A549 (cell line): ENCODE data around the gene DVL2. TPM values are rescaled to one million over a fixed set of nuclear protein-coding genes. Genes with fewer than 3 reads are reported as not detected.

Source experiments
- ATAC-seq, 2 experiments: fragments of 200-7000 bp in 1 of 2; fragments of >200 bp in 1 of 2; cut with Nextera tagmentation in 1 of 2; cut with Tn5 transposase in 1 of 2; 3 replicates each; pipeline versions ENCODE4 v1.8.0 to v1.9.1; 2018 to 2020; ENCODE audit warnings: mild to moderate bottlenecking in 1 of 2, moderate library complexity in 1 of 2
- CTCF ChIA-PET: fragments of 300-600 bp; sonication (Branson Sonifier 250); formaldehyde crosslinking; extraction: SDS; loops from one replicate; lab custom pipeline; 2021; ENCODE audit warnings: antibody characterized with exemption, inconsistent platforms; lab: Yijun Ruan, JAX
- POLR2A ChIA-PET: fragments of 350-600 bp; formaldehyde crosslinking; extraction: SDS; loops from one replicate; lab custom pipeline; 2021; ENCODE audit warnings: antibody characterized with exemption, inconsistent platforms; lab: Yijun Ruan, JAX
- DNase-seq, 2 experiments: peaks; one replicate each; pipeline versions ENCODE4 v3.0.0 to v3.0.0-alpha.2; 2011 to 2016; ENCODE audit warnings: low read depth in 1 of 2, low spot score in 1 of 2
- FAIRE-seq: peaks from 2 replicates; lab custom pipeline; 2011; peaks lifted over from hg19 to GRCh38; lab: Jason Lieb, UNC
- H3K27ac ChIP-seq, 2 experiments: fragments of >200 bp; sonication (Bioruptor Twin); formaldehyde crosslinking; 3 replicates each; pipeline ENCODE4 v1.5.1; 2016 to 2017
- H3K4me1 ChIP-seq: fragments of >200 bp; sonication (Bioruptor Twin); formaldehyde crosslinking; 3 replicates; pipeline ENCODE4 v1.6.1; 2016
- H3K4me2 ChIP-seq: fragments of >200 bp; sonication (Bioruptor Twin); formaldehyde crosslinking; 3 replicates; pipeline ENCODE4 v1.6.1; 2016
- H3K4me3 ChIP-seq: fragments of >200 bp; sonication (Bioruptor Twin); formaldehyde crosslinking; 3 replicates; pipeline ENCODE4 v1.5.1; 2016
- H3K9me3 ChIP-seq: fragments of >200 bp; sonication (Bioruptor Twin); formaldehyde crosslinking; 3 replicates; pipeline ENCODE4 v1.6.1; 2016
- CEBPB ChIP-seq, 2 experiments: fragments of >200 bp in 1 of 2; sonication (Bioruptor Twin) in 1 of 2; formaldehyde crosslinking in 1 of 2; IDR thresholded peaks; 2 replicates each; pipeline ENCODE4 v1.6.1; 2012 to 2016
- CHD2 ChIP-seq: fragments of 150-350 bp; IDR thresholded peaks from 2 replicates; pipeline ENCODE4 v1.6.1; 2014; ENCODE audit warnings: low read length; ENCODE audit not compliant: partially characterized antibody
- E2F6 ChIP-seq: IDR thresholded peaks from 2 replicates; pipeline ENCODE4 v1.6.1; 2012; ENCODE audit warnings: low read depth, borderline replicate concordance
- EHF ChIP-seq: fragments of 250-450 bp; sonication (Bioruptor Pico); IDR thresholded peaks from 2 replicates; pipeline ENCODE4 v1.5.0; 2020; ENCODE audit warnings: mild to moderate bottlenecking
- EHMT2 ChIP-seq: fragments of 200-600 bp; sonication (generic); IDR thresholded peaks from 2 replicates; pipeline ENCODE4 v1.6.1; 2016; ENCODE audit warnings: antibody characterized with exemption, low read depth, mild to moderate bottlenecking, moderate library complexity
- EP300 ChIP-seq, 2 experiments: fragments of >200 bp; sonication (Bioruptor Twin); formaldehyde crosslinking; IDR thresholded peaks; 2 replicates in 1 of 2; 3 replicates in 1 of 2; pipeline ENCODE4 v1.6.1; 2016 to 2017
- FOSB ChIP-seq: fragments of 250-450 bp; sonication (Bioruptor Pico); IDR thresholded peaks from 2 replicates; pipeline ENCODE4 v1.5.0; 2020; ENCODE audit warnings: mild to moderate bottlenecking, moderate library complexity
- FOXS1 ChIP-seq: fragments of 250-450 bp; sonication (Bioruptor Pico); IDR thresholded peaks from 2 replicates; pipeline ENCODE4 v1.5.0; 2020; ENCODE audit warnings: mild to moderate bottlenecking, moderate library complexity
- GATA3 ChIP-seq: IDR thresholded peaks from 2 replicates; pipeline ENCODE4 v1.6.1; 2012; ENCODE audit warnings: borderline replicate concordance
- HDAC2 ChIP-seq: fragments of 200-600 bp; sonication (generic); IDR thresholded peaks from 2 replicates; pipeline ENCODE4 v1.6.1; 2016
- HOXA7 ChIP-seq: fragments of 250-450 bp; sonication (Bioruptor Pico); IDR thresholded peaks from 2 replicates; pipeline ENCODE4 v1.5.0; 2020; ENCODE audit warnings: mild to moderate bottlenecking, moderate library complexity
- HOXB13 ChIP-seq: fragments of 250-450 bp; sonication (Bioruptor Pico); IDR thresholded peaks from 2 replicates; pipeline ENCODE4 v1.5.0; 2020; ENCODE audit warnings: low read depth, mild to moderate bottlenecking, moderate library complexity
- JUN ChIP-seq, 2 experiments: fragments of >200 bp; sonication (Bioruptor Twin); formaldehyde crosslinking; IDR thresholded peaks; 2 replicates in 1 of 2; 3 replicates in 1 of 2; pipeline ENCODE4 v1.6.1; 2016 to 2017
- JUNB ChIP-seq: fragments of >200 bp; sonication (Bioruptor Twin); formaldehyde crosslinking; IDR thresholded peaks from 2 replicates; pipeline ENCODE4 v1.6.1; 2016
- MAZ ChIP-seq: fragments of 150-350 bp; IDR thresholded peaks from 2 replicates; pipeline ENCODE4 v1.6.1; 2014; ENCODE audit warnings: antibody characterized with exemption, low read depth, low read length, borderline replicate concordance
- MYC ChIP-seq: IDR thresholded peaks from 2 replicates; pipeline ENCODE4 v1.6.1; 2012; ENCODE audit warnings: mild to moderate bottlenecking, inconsistent platforms, low read length, improper control_type of control experiment, borderline replicate concordance
- NFE2L2 ChIP-seq: fragments of 150-350 bp; conservative IDR thresholded peaks from 2 replicates; pipeline ENCODE4 v1.6.1; 2014; ENCODE audit warnings: low read length
- NPAS2 ChIP-seq: fragments of 250-450 bp; sonication (Bioruptor Pico); IDR thresholded peaks from 2 replicates; pipeline ENCODE4 v1.8.0; 2022; ENCODE audit warnings: mild to moderate bottlenecking, moderate library complexity, borderline replicate concordance
- POLR2A ChIP-seq: IDR thresholded peaks from 2 replicates; pipeline ENCODE4 v1.6.1; 2012; ENCODE audit warnings: mild to moderate bottlenecking, low read length
- RAD21 ChIP-seq, 2 experiments: fragments of >200 bp in 1 of 2; sonication (Bioruptor Twin) in 1 of 2; formaldehyde crosslinking in 1 of 2; IDR thresholded peaks in 1 of 2; conservative IDR thresholded peaks in 1 of 2; 2 replicates in 1 of 2; 3 replicates in 1 of 2; pipeline ENCODE4 v1.6.1; 2012 to 2018; ENCODE audit warnings: inconsistent platforms in 1 of 2
- RCOR1 ChIP-seq: fragments of 150-350 bp; IDR thresholded peaks from 2 replicates; pipeline ENCODE4 v1.6.1; 2014; ENCODE audit warnings: antibody characterized with exemption, low read length, low read depth
- REST ChIP-seq: fragments of 200-600 bp; sonication (generic); IDR thresholded peaks from 2 replicates; pipeline ENCODE4 v1.6.1; 2016; ENCODE audit warnings: antibody characterized with exemption, mild to moderate bottlenecking, moderate library complexity
- SMC3 ChIP-seq: fragments of >200 bp; sonication (Bioruptor Twin); formaldehyde crosslinking; IDR thresholded peaks from 3 replicates; pipeline ENCODE4 v1.6.1; 2018; ENCODE audit warnings: inconsistent platforms
- SREBF2 ChIP-seq: fragments of 450-650 bp; IDR thresholded peaks from 2 replicates; pipeline ENCODE4 v1.6.1; 2014; ENCODE audit warnings: mild to moderate bottlenecking, moderate library complexity
- ZNF302 ChIP-seq: fragments of 250-450 bp; sonication (Bioruptor Pico); IDR thresholded peaks from 2 replicates; pipeline ENCODE4 v1.9.0; 2021; ENCODE audit warnings: inconsistent platforms, mild to moderate bottlenecking, moderate library complexity
- ZSCAN20 ChIP-seq: fragments of 250-450 bp; sonication (Bioruptor Pico); IDR thresholded peaks from 2 replicates; pipeline ENCODE4 v1.8.0; 2022; ENCODE audit warnings: mild to moderate bottlenecking, moderate library complexity
- WGBS: methylation state at CpG from one replicate; pipeline ENCODE4 v1.1.6; 2017; ENCODE audit errors: missing lambda C conversion rate; 5-methylcytosine and 5-hydroxymethylcytosine counted together
- polyA plus RNA-seq, 4 experiments: library from polyadenylated mRNA; depleted of rRNA in 3 of 4; stranded (reverse); fragments of >200 nt; fragmentation: RNase III in 1 of 4; extraction: RNeasy Plus Mini Kit Qiagen cat#74134 plus additional on column Dnase treatment in 1 of 4; gene quantifications; 2 replicates in 3 of 4; 3 replicates in 1 of 4; pipeline ENCODE4 v1.2.3, GENCODE V29; 2011 to 2017
- TF ChIP-seq, protein P1 (sequence below): fragments of 250-450 bp; sonication (Bioruptor Pico); IDR thresholded peaks from 2 replicates; pipeline ENCODE4 v1.5.0; 2021; ENCODE audit warnings: mild to moderate bottlenecking, moderate library complexity, borderline replicate concordance
- TF ChIP-seq, protein P2 (sequence below): IDR thresholded peaks from 2 replicates; pipeline ENCODE4 v1.6.1; 2012

DVL2 gene
- polyA plus RNA-seq, 2 of the 4 experiments (the other 2 are of a cell fraction) = 5.7 to 40.4 TPM

- H3K4me3 ChIP-seq = peak overlapping the region; percentile 99
- H3K4me1 ChIP-seq = peaks cover 28% of the 10 kb centered on the region
- POLR2A ChIA-PET = no interaction called here
- H3K4me2 ChIP-seq = peak overlapping the region; percentile 93
- no peaks in the 10 kb centered on the region for H3K9me3 ChIP-seq
- TF ChIP-seq NFE2L2 (no peak), EHF (no peak), JUNB (no peak), CHD2 (no peak), ZSCAN20 (no peak), SREBF2 (no peak), HOXB13 (CRISPR knock-in tag) (no peak), JUN (IDR thresholded peaks at IDR 0.05) (no peak), FOXS1 (CRISPR knock-in tag) (no peak), CEBPB (IDR thresholded peaks at IDR 0.05) (no peak), HDAC2 (no peak), EHMT2 (no peak), ZNF302 (CRISPR knock-in tag) (no peak), FOSB (CRISPR knock-in tag) (no peak), NPAS2 (CRISPR knock-in tag) (no peak), RAD21 (conservative IDR thresholded peaks at IDR 0.05 in 1 of 2, IDR thresholded peaks at IDR 0.05 in 1 of 2) (no peak), SMC3 (no peak), HOXA7 (no peak)
- ATAC-seq (no peak), DNase-seq (no peak), FAIRE-seq (no peak)
- peak overlapping the region; percentile 96 to 99; a peak in 5 of 6 replicates for H3K27ac ChIP-seq
- WGBS = 92% methylated on average over 7 of the region's 7 CpGs
- CTCF ChIA-PET = interaction anchor here (0.8 to 4.6 kb wide), 8 partner anchors 10 to 204 kb away, joined by 3 to 29 read pairs (median 4); partner anchors contain the start of gene SLC2A4
Observed at GRCh38 chr17:7249830-7250229, 15.5 kb upstream of the DVL2 start.

- no peak overlapping the region for H3K4me3 ChIP-seq
- ChIA-PET CTCF (interaction anchor here (0.8 to 4.6 kb wide), 8 partner anchors 8 to 204 kb away, joined by 3 to 29 read pairs (median 4); partner anchors contain the start of gene SLC2A4), POLR2A (no interaction called here)
Observed at GRCh38 chr17:7249214-7249613, 14.9 kb upstream of the DVL2 start.

DNA sequence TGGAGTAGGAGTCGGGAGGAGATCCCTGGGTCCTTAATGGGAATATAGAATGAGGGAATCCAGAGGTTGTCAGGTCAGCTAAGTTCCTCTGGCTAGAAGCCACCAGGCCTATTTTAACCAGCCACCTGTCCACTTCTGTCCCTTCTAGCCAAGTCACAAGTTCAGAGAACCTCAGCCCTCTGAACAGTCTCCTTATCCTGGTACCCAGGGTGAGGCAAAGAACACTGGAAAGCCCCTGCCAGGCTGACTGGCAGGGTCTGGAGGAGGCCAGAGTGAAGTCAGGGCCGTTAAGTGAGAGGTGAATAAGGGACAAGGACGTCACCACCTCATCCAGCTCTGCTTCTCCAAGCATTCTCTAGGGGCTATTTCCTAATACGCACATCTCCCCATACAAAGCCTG is 14.5 kb upstream of the DVL2 start:
- Histone ChIP-seq H3K4me3 (no peak overlapping the region), H3K4me1 (peaks cover 26% of the 10 kb centered on the region), H3K27ac (peak overlapping the region in 1 of 2 experiments; percentile 2; a peak in 1 of 6 replicates), H3K4me2 (peak overlapping the region; percentile 93), H3K9me3 (no peaks in the 10 kb centered on the region)
- DNase-seq (no peak), FAIRE-seq (no peak), ATAC-seq (no peak)
- WGBS = 84% methylated on average over 4 of the region's 4 CpGs
- CTCF ChIA-PET = interaction anchor here (0.8 to 4.6 kb wide), 6 partner anchors 8 to 98 kb away, joined by 3 to 29 read pairs (median 4); partner anchors contain the start of gene SLC2A4
- POLR2A ChIA-PET = interaction anchor here (0.5 kb wide), 1 partner anchor 155 kb away, joined by 3 read pairs; the partner anchor contains the start of gene TMEM256
- TF ChIP-seq POLR2A (no peak), EHF (no peak), SMC3 (no peak), EP300 (IDR thresholded peaks at IDR 0.05) (no peak), HDAC2 (no peak), REST (no peak), RCOR1 (no peak), GATA3 (no peak)
- TF ChIP-seq, protein P1, sequence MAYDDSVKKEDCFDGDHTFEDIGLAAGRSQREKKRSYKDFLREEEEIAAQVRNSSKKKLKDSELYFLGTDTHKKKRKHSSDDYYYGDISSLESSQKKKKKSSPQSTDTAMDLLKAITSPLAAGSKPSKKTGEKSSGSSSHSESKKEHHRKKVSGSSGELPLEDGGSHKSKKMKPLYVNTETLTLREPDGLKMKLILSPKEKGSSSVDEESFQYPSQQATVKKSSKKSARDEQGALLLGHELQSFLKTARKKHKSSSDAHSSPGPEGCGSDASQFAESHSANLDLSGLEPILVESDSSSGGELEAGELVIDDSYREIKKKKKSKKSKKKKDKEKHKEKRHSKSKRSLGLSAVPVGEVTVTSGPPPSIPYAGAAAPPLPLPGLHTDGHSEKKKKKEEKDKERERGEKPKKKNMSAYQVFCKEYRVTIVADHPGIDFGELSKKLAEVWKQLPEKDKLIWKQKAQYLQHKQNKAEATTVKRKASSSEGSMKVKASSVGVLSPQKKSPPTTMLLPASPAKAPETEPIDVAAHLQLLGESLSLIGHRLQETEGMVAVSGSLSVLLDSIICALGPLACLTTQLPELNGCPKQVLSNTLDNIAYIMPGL (CRISPR knock-in tag) = no peak
- TF ChIP-seq, protein P2, sequence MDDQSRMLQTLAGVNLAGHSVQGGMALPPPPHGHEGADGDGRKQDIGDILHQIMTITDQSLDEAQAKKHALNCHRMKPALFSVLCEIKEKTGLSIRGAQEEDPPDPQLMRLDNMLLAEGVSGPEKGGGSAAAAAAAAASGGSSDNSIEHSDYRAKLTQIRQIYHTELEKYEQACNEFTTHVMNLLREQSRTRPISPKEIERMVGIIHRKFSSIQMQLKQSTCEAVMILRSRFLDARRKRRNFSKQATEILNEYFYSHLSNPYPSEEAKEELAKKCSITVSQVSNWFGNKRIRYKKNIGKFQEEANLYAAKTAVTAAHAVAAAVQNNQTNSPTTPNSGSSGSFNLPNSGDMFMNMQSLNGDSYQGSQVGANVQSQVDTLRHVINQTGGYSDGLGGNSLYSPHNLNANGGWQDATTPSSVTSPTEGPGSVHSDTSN = no peak

More at GRCh38 chr17:7249214-7249613, 14.9 kb upstream of the DVL2 start:
- H3K4me1 ChIP-seq = peaks cover 28% of the 10 kb centered on the region
- WGBS = 88% methylated on average over 6 of the region's 6 CpGs
- H3K4me2 ChIP-seq = peak overlapping the region; percentile 93
- FAIRE-seq (no peak), ATAC-seq (no peak), DNase-seq (no peak)
- no peaks in the 10 kb centered on the region for H3K9me3 ChIP-seq
- H3K27ac ChIP-seq = peak overlapping the region in 1 of 2 experiments; percentile 2; a peak in 1 of 6 replicates
- no peak for TF ChIP-seq MYC
- TF ChIP-seq MAZ = no peak
- TF ChIP-seq JUN (IDR thresholded peaks at IDR 0.05) = no peak
- TF ChIP-seq HOXA7 = no peak
- no peak for TF ChIP-seq CEBPB (IDR thresholded peaks at IDR 0.05)
- no peak for TF ChIP-seq E2F6
